OCI-LY7 (cell line): ENCODE data around the gene AGFG2. TPM values are rescaled to one million over a fixed set of nuclear protein-coding genes. Genes with fewer than 3 reads are reported as not detected.

Experiments
- BruUV-seq: library from RNA; stranded (reverse); fragments of 400-500 nt; replicated peaks from 2 replicates; lab custom pipeline; 2021; lab: Mats Ljungman, UMichigan
- CTCF ChIA-PET: fragments of 300-600 bp; sonication (Branson Sonifier 250); formaldehyde crosslinking; loops from one replicate; lab custom pipeline; 2022; ENCODE audit warnings: antibody characterized with exemption; ENCODE audit not compliant: unreplicated experiment; lab: Charles Lee
- POLR2A ChIA-PET: fragments of 300-600 bp; sonication (Branson Sonifier 250); formaldehyde crosslinking; loops from one replicate; lab custom pipeline; 2022; ENCODE audit warnings: antibody characterized with exemption; lab: Charles Lee
- DNase-seq: peaks from one replicate; pipeline ENCODE4 v3.0.0-alpha.2; 2015; ENCODE audit warnings: low spot score
- H2AFZ ChIP-seq: fragments of 200-600 bp; sonication (generic), shearing (Covaris generic); 2 replicates; pipeline ENCODE4 v1.6.1; 2014; ENCODE audit warnings: mild to moderate bottlenecking, antibody characterized with exemption, low read length, moderate library complexity
- H3K27ac ChIP-seq: fragments of 200-600 bp; sonication (generic); 2 replicates; pipeline ENCODE4 v1.5.1; 2014; ENCODE audit warnings: mixed run types, low read depth, mild to moderate bottlenecking, moderate library complexity, low read length, inconsistent platforms; ENCODE audit not compliant: poor library complexity, severe bottlenecking
- H3K36me3 ChIP-seq: fragments of 200-600 bp; sonication (generic); 2 replicates; pipeline ENCODE4 v1.6.1; 2014; ENCODE audit warnings: mild to moderate bottlenecking, antibody characterized with exemption, low read length, moderate library complexity, mixed read lengths; ENCODE audit not compliant: insufficient read depth
- H3K4me1 ChIP-seq: fragments of 200-600 bp; sonication (generic); 2 replicates; pipeline ENCODE4 v1.5.1; 2014; ENCODE audit warnings: mild to moderate bottlenecking, low read length; ENCODE audit not compliant: insufficient read depth, poor library complexity, severe bottlenecking
- H3K4me2 ChIP-seq: fragments of 200-600 bp; sonication (generic); 2 replicates; pipeline ENCODE4 v1.6.1; 2014; ENCODE audit warnings: mild to moderate bottlenecking, low read length
- H3K4me3 ChIP-seq: fragments of 200-600 bp; sonication (generic); 2 replicates; pipeline ENCODE4 v1.5.1; 2014; ENCODE audit warnings: mild to moderate bottlenecking, low read depth, low read length; ENCODE audit not compliant: poor library complexity, severe bottlenecking
- H3K79me2 ChIP-seq: fragments of 200-600 bp; sonication (generic); 2 replicates; pipeline ENCODE4 v1.6.1; 2016; ENCODE audit warnings: low read depth, mild to moderate bottlenecking, low read length, moderate library complexity, mixed read lengths; ENCODE audit not compliant: insufficient read depth
- H3K9me2 ChIP-seq: fragments of 200-600 bp; sonication (generic); 2 replicates; pipeline ENCODE4 v1.6.1; 2016; ENCODE audit warnings: mild to moderate bottlenecking, low read length, mixed read lengths; ENCODE audit not compliant: insufficient read depth
- H3K9me3 ChIP-seq: fragments of 200-600 bp; sonication (generic); 2 replicates; pipeline ENCODE4 v1.6.1; 2014; ENCODE audit warnings: mild to moderate bottlenecking, mixed run types, low read length, mixed read lengths
- H4K20me1 ChIP-seq: fragments of 200-600 bp; sonication (generic); 2 replicates; pipeline ENCODE4 v1.6.1; 2014; ENCODE audit warnings: mild to moderate bottlenecking, antibody characterized with exemption, low read length, moderate library complexity, mixed read lengths; ENCODE audit not compliant: insufficient read depth
- EZH2phosphoT487 ChIP-seq: fragments of 200-600 bp; sonication (generic); IDR thresholded peaks from 2 replicates; pipeline ENCODE4 v1.6.1; 2018; ENCODE audit warnings: low read depth, borderline replicate concordance, mild to moderate bottlenecking, mixed run types, antibody characterized with exemption, low read length, moderate library complexity, mixed read lengths
- intact Hi-C: fragments of 100-400 bp; cut with micrococcal nuclease; formaldehyde crosslinking; loops from one replicate; pipeline ENCODE4 v1.10.0; 2022; ENCODE audit not compliant: unreplicated experiment
- total RNA-seq, 2 experiments: library from RNA; depleted of rRNA in 1 of 2; stranded (reverse); fragments of >200 nt in 1 of 2; shearing (Covaris generic) in 1 of 2; gene quantifications; 2 replicates each; pipeline ENCODE4 v1.2.3, GENCODE V29; 2014 to 2022
- TF ChIP-seq, protein P1 (sequence below): fragments of 200-600 bp; sonication (generic); conservative IDR thresholded peaks from 2 replicates; pipeline ENCODE4 v1.5.1; 2014; ENCODE audit warnings: mild to moderate bottlenecking, antibody characterized with exemption, low read length, moderate library complexity, mixed read lengths

The AGFG2 gene
- total RNA-seq, 2 experiments from 2014 or later: 11.5 to 15.2 TPM

DNA sequence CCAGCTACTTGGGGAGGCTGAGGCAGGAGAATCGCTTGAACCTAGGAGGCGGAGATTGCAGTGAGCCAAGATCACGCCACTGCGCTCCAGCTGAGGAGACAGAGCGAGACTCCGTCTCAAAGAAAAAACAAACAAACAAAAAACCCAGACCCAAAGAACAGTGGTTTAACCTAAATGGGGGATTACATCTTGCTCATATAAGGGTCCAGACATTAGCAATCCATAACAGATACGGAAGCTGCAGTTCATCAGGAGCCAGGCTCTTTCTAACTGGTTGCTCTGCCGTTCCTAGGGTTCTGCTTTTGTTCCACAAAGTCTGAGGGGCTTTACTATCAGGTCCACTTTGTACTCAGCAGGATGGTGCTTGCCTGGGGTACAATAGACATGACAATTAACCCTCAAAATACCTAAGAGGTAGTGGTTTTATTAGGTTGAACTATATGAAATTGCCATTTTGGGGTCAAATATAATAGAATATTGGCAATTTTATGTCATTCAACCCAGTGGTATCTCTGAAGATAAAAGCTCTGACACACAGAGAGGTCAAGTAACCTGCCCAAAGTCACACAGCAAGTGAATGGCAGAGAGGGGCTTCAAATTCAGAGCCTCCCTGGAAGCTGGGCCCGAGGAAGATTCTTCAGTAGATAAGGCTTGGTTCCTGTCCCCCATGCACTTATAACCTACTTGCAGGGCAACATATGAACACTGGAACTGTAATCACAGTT is 34.0 kb upstream of the AGFG2 start:
- H3K9me3 ChIP-seq: no peaks in the 10 kb centered on the region
- no peaks in the 10 kb centered on the region for H3K79me2 ChIP-seq
- no peaks in the 10 kb centered on the region for H3K4me1 ChIP-seq
- ChIA-PET CTCF (no interaction called here), POLR2A (interaction anchor here (0.5 to 1.2 kb wide), 3 partner anchors 11 to 1388 kb away, joined by 3 read pairs; no protein-coding TSS in a partner anchor)
- no peak overlapping the region for H2AFZ ChIP-seq
- no peak overlapping the region for H3K4me3 ChIP-seq
- H3K36me3 ChIP-seq: no peaks in the 10 kb centered on the region
- TF ChIP-seq, protein P1, sequence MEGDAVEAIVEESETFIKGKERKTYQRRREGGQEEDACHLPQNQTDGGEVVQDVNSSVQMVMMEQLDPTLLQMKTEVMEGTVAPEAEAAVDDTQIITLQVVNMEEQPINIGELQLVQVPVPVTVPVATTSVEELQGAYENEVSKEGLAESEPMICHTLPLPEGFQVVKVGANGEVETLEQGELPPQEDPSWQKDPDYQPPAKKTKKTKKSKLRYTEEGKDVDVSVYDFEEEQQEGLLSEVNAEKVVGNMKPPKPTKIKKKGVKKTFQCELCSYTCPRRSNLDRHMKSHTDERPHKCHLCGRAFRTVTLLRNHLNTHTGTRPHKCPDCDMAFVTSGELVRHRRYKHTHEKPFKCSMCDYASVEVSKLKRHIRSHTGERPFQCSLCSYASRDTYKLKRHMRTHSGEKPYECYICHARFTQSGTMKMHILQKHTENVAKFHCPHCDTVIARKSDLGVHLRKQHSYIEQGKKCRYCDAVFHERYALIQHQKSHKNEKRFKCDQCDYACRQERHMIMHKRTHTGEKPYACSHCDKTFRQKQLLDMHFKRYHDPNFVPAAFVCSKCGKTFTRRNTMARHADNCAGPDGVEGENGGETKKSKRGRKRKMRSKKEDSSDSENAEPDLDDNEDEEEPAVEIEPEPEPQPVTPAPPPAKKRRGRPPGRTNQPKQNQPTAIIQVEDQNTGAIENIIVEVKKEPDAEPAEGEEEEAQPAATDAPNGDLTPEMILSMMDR: no peak
- no peaks in the 10 kb centered on the region for H4K20me1 ChIP-seq
- no peak overlapping the region for H3K27ac ChIP-seq
- no peak for DNase-seq
- intact Hi-C loops: no loop called here
- no peaks in the 10 kb centered on the region for H3K9me2 ChIP-seq
- no TSS peak for BruUV-seq
- no peak overlapping the region for H3K4me2 ChIP-seq

DNA sequence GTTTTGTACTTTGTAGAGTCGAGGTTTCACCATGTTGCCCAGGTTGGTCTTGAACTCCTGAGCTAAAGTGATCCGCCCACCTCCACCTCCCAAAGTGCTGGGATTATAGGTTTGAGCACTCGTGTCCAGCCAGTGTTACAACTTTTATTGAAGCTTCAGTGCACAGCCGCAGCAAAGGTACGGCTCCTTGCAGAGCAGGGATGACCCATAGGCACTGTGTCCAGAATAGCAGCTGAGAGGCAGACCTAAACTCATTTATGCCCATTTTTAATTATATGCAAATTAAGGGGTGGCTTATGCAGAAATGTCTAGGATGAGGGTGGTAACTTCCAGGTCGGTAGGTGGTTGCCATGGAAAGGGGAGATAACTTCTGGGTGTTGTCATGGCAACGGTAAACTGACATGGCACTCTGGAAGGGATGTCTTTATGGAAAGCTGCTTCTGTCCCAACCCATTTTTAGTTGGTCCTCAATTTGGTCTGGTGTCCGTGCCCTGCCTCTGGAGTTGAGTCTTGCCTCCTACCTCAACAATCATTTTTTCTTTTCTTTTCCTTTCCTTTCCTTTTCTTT is 32.6 kb upstream of the AGFG2 start:
- H2AFZ ChIP-seq: no peak overlapping the region
- no TSS peak for BruUV-seq

DNA sequence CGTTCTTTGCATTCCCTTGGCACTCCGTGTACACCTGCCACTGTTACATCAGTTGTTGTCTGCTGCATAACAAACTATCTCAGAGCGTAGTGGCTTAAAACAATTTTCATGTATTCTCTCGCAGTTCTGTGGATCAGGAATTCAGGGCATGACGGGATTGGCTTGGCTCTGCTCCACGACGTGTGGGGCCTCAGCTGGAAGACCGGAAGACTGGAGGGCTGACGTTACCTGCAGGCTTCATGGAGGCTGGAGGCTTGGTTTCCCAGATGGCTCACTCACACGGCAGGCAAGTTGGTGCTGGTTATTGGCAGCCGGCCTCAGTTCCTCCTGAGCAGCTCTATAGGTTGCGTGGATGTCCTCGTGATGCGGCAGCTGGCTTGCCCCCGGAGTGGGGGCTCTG is 29.8 kb upstream of the AGFG2 start:
- Histone ChIP-seq H3K9me2 (no peaks in the 10 kb centered on the region), H2AFZ (no peak overlapping the region), H3K27ac (no peak overlapping the region), H3K4me2 (no peak overlapping the region), H3K4me1 (peaks cover 10% of the 10 kb centered on the region), H3K9me3 (no peaks in the 10 kb centered on the region), H3K79me2 (no peaks in the 10 kb centered on the region), H3K4me3 (no peak overlapping the region), H4K20me1 (no peaks in the 10 kb centered on the region), H3K36me3 (no peaks in the 10 kb centered on the region)
- TF ChIP-seq, protein P1: no peak
- TF ChIP-seq EZH2phosphoT487: no peak
- intact Hi-C loops: no loop called here
- no peak for DNase-seq
- POLR2A ChIA-PET: interaction anchor here (0.5 to 1.1 kb wide), 3 partner anchors 10 to 182 kb away, joined by 3 to 7 read pairs (median 4); no protein-coding TSS in a partner anchor
- CTCF ChIA-PET: no interaction called here
- no TSS peak for BruUV-seq

More for the DNA sequence above, 32.6 kb upstream of the AGFG2 start:
- no peak for DNase-seq
- no peaks in the 10 kb centered on the region for H3K9me3 ChIP-seq
- no peak overlapping the region for H3K4me3 ChIP-seq
- ChIA-PET POLR2A (interaction anchor here (0.5 to 0.8 kb wide), 2 partner anchors 8 to 10 kb away, joined by 3 read pairs; no protein-coding TSS in a partner anchor), CTCF (interaction anchor here (0.5 kb wide), 1 partner anchor 200 kb away, joined by 3 read pairs; the partner anchor contains the start of gene POP7)
- no peak overlapping the region for H3K27ac ChIP-seq
- intact Hi-C loops: no loop called here
- no peaks in the 10 kb centered on the region for H4K20me1 ChIP-seq
- H3K9me2 ChIP-seq: no peaks in the 10 kb centered on the region
- H3K36me3 ChIP-seq: no peaks in the 10 kb centered on the region
- H3K79me2 ChIP-seq: no peaks in the 10 kb centered on the region
- H3K4me1 ChIP-seq: no peaks in the 10 kb centered on the region
- TF ChIP-seq EZH2phosphoT487: no peak
- no peak overlapping the region for H3K4me2 ChIP-seq
